MM.1S (cell line): Measurements from ENCODE around the gene ZMIZ1.

Experiments used
- DNase-seq: peaks from one replicate; pipeline ENCODE4 v3.0.0-alpha.2; 2015
- H2AFZ ChIP-seq: fragments of 300-600 bp; sonication (generic); 2 replicates; pipeline ENCODE4 v1.6.0; 2016; ENCODE audit warnings: antibody characterized with exemption, low read length
- H3F3A ChIP-seq: fragments of 300-600 bp; sonication (generic); 2 replicates; pipeline ENCODE4 v1.6.1; 2016; ENCODE audit warnings: mild to moderate bottlenecking, antibody characterized with exemption, low read length, moderate library complexity, mixed read lengths; ENCODE audit not compliant: insufficient read depth
- H3K27ac ChIP-seq: fragments of 300-600 bp; sonication (generic); 2 replicates; pipeline ENCODE4 v1.5.1; 2016; ENCODE audit warnings: mild to moderate bottlenecking, low read length
- H3K27me3 ChIP-seq: fragments of 300-600 bp; sonication (generic); replicated peaks from 2 replicates; pipeline ENCODE4 v1.6.0; 2016; ENCODE audit warnings: low read length; ENCODE audit not compliant: insufficient read depth
- H3K36me3 ChIP-seq: fragments of 300-600 bp; sonication (generic); replicated peaks from 2 replicates; pipeline ENCODE4 v1.6.1; 2016; ENCODE audit warnings: mild to moderate bottlenecking, low read length, mixed read lengths; ENCODE audit not compliant: insufficient read depth
- H3K4me1 ChIP-seq: fragments of 300-600 bp; sonication (generic); 2 replicates; pipeline ENCODE4 v1.6.1; 2016; ENCODE audit warnings: low read length, mixed read lengths
- H3K4me2 ChIP-seq: fragments of 300-600 bp; sonication (generic); 2 replicates; pipeline ENCODE4 v1.6.0; 2016; ENCODE audit warnings: low read depth, low read length
- H3K4me3 ChIP-seq: fragments of 300-600 bp; sonication (generic); 2 replicates; pipeline ENCODE4 v1.5.1; 2016; ENCODE audit warnings: low read length, mixed read lengths
- H3K79me2 ChIP-seq: fragments of 300-600 bp; sonication (generic); 2 replicates; pipeline ENCODE4 v1.6.1; 2016; ENCODE audit warnings: mixed run types, low read length, mixed read lengths
- H3K9ac ChIP-seq: fragments of 300-600 bp; sonication (generic); 2 replicates; pipeline ENCODE4 v1.6.1; 2016; ENCODE audit warnings: low read length, mixed read lengths
- H3K9me2 ChIP-seq: fragments of 300-600 bp; sonication (generic); replicated peaks from 2 replicates; pipeline ENCODE4 v1.6.1; 2016; ENCODE audit warnings: mild to moderate bottlenecking, low read length, mixed read lengths; ENCODE audit not compliant: insufficient read depth
- H3K9me3 ChIP-seq: fragments of 300-600 bp; sonication (generic); replicated peaks from 2 replicates; pipeline ENCODE4 v1.6.1; 2016; ENCODE audit warnings: mild to moderate bottlenecking, low read length, mixed read lengths; ENCODE audit not compliant: insufficient read depth
- H4K20me1 ChIP-seq: fragments of 300-600 bp; sonication (generic); 2 replicates; pipeline ENCODE4 v1.6.1; 2016; ENCODE audit warnings: mild to moderate bottlenecking, low read length, moderate library complexity, mixed read lengths; ENCODE audit not compliant: insufficient read depth
- CTCF ChIP-seq: fragments of 300-600 bp; sonication (generic); IDR thresholded peaks from 2 replicates; pipeline ENCODE4 v1.5.1; 2016; ENCODE audit warnings: antibody characterized with exemption, low read length, mixed read lengths
- EZH2 ChIP-seq: fragments of 300-600 bp; sonication (generic); optimal IDR thresholded peaks from 2 replicates; pipeline ENCODE3; 2017; ENCODE audit warnings: low read depth, mild to moderate bottlenecking, antibody characterized with exemption, low read length, mixed read lengths
- EZH2phosphoT487 ChIP-seq: fragments of 300-600 bp; sonication (generic); IDR thresholded peaks from 2 replicates; pipeline ENCODE4 v1.6.1; 2018; ENCODE audit warnings: antibody characterized with exemption, low read length

Gene ZMIZ1

DNA sequence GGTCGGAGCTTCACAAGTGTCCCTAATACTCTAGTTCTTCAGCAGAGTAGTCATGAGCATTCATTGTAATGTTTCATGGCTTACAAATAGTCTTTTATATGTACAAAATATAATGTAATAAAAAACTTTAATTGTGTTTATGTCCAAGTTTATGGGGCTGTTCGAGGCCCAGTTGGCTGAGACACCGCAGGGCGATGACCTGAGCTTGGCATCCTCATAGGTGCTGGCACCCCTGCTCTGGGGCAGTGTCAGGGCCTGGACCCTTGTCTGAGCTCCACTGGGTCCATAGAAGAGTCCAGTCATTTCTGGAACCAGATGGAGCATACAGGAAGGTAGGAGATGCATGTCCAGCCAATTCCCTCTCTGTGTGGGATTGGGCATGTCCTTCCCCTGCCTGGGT lies 12.9 kb upstream of the ZMIZ1 start:
- H3K27ac ChIP-seq, result no peak overlapping the region
- H3K9ac ChIP-seq, result no peak overlapping the region
- no peaks in the 10 kb centered on the region for H3F3A ChIP-seq
- H3K4me2 ChIP-seq, result no peak overlapping the region
- no peak overlapping the region for H2AFZ ChIP-seq
- no peak for DNase-seq
- no peaks in the 10 kb centered on the region for H3K9me3 ChIP-seq
- no peaks in the 10 kb centered on the region for H3K36me3 ChIP-seq
- no peak for TF ChIP-seq CTCF
- no peak for TF ChIP-seq EZH2
- no peak for TF ChIP-seq EZH2phosphoT487
- no peaks in the 10 kb centered on the region for H4K20me1 ChIP-seq
- H3K4me1 ChIP-seq, result no peaks in the 10 kb centered on the region
- H3K4me3 ChIP-seq, result no peak overlapping the region
- H3K27me3 ChIP-seq, result no peaks in the 10 kb centered on the region
- no peaks in the 10 kb centered on the region for H3K9me2 ChIP-seq
- no peaks in the 10 kb centered on the region for H3K79me2 ChIP-seq

DNA sequence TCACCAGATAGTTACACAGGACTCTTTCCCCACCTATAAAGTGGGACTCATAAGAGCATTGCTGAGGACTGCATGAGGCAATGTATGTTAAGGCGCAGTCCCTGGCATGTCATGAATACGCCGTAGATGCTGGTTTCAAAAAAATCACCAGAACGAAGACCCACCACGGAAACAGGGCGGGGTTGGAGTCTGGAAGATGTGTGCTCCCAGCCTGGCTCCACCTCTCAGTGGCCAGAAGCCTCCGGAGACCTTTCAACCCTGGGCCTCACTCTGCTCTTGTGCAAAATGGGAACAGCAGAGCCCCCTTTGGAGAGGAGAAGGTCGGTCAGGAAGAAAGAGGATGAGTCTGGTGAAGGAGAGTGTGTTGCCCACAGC lies 12.4 kb upstream of the ZMIZ1 start:
- H3K9ac ChIP-seq, result no peak overlapping the region
- no peaks in the 10 kb centered on the region for H3K4me1 ChIP-seq
- H3K4me3 ChIP-seq, result no peak overlapping the region
- no peaks in the 10 kb centered on the region for H3K79me2 ChIP-seq
- no peaks in the 10 kb centered on the region for H3F3A ChIP-seq
- no peaks in the 10 kb centered on the region for H3K36me3 ChIP-seq
- TF ChIP-seq CTCF (no peak), EZH2phosphoT487 (no peak), EZH2 (no peak)
- H4K20me1 ChIP-seq, result no peaks in the 10 kb centered on the region
- DNase-seq, result no peak
- H3K27me3 ChIP-seq, result no peaks in the 10 kb centered on the region
- no peak overlapping the region for H3K4me2 ChIP-seq
- H3K9me2 ChIP-seq, result no peaks in the 10 kb centered on the region
- H2AFZ ChIP-seq, result no peak overlapping the region
- no peak overlapping the region for H3K27ac ChIP-seq
- H3K9me3 ChIP-seq, result no peaks in the 10 kb centered on the region

- no peaks in the 10 kb centered on the region for H3K27me3 ChIP-seq
- no peaks in the 10 kb centered on the region for H3K36me3 ChIP-seq
- no peaks in the 10 kb centered on the region for H3K4me1 ChIP-seq
- H2AFZ ChIP-seq, result no peak overlapping the region
- H3F3A ChIP-seq, result no peaks in the 10 kb centered on the region
- H3K4me3 ChIP-seq, result no peak overlapping the region
- no peaks in the 10 kb centered on the region for H4K20me1 ChIP-seq
- no peaks in the 10 kb centered on the region for H3K79me2 ChIP-seq
- TF ChIP-seq EZH2 (no peak), CTCF (no peak), EZH2phosphoT487 (no peak)
- H3K9me3 ChIP-seq, result no peaks in the 10 kb centered on the region
- DNase-seq, result no peak
- no peak overlapping the region for H3K27ac ChIP-seq
- no peaks in the 10 kb centered on the region for H3K9me2 ChIP-seq
- H3K9ac ChIP-seq, result no peak overlapping the region
- no peak overlapping the region for H3K4me2 ChIP-seq
These were observed 11.9 kb upstream of the ZMIZ1 start for GRCh38 chr10:79056736-79057391.
